ENCODE results near the gene DCANP1. TPM values are rescaled to one million over a fixed set of nuclear protein-coding genes. Genes with fewer than 3 reads are reported as not detected.

Gene DCANP1
- total and polyA plus RNA-seq, 2 experiments from 2014 or later: not detected

DNA sequence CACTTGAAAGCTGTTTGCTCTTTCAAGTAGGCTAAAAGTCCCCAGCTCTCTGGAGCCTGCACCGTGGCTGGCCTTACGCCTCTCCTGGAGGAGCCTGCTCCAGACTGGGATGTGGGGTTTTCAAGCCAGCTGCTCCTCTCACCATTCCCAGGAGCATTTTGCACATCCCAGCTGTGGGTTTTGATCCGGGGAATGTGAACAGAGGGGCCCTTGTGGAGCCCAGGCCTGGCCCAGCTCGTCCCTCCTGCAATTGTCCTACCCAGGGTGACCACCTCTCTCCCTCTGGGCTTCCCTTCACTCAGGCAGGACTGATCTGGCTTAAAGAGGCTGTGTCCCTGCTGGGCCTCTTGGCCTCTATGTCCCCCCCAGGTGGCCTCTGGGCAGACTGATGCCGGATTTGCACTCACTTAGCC is 37.5 kb upstream of the DCANP1 start:
- Histone ChIP-seq H4K20me1 (ENCODE audit: insufficient read depth, poor library complexity, severe bottlenecking) (no peaks in the 10 kb centered on the region), H3K27ac (no peak overlapping the region), H3K9me2 (replicated peaks; ENCODE audit: insufficient read depth) (no peaks in the 10 kb centered on the region), H3K27me3 (peaks cover 58% of the 10 kb centered on the region), H3K4me3 (no peak overlapping the region), H3K4me1 (ENCODE audit: insufficient read depth) (peaks cover 14% of the 10 kb centered on the region), H3K9me3 (ENCODE audit: low read depth) (no peaks in the 10 kb centered on the region), H3K4me2 (no peak overlapping the region), H3K79me2 (no peaks in the 10 kb centered on the region), H2AFZ (no peak overlapping the region), H3K36me3 (replicated peaks; ENCODE audit: insufficient read depth, low read depth) (no peaks in the 10 kb centered on the region)
- no peak for TF ChIP-seq EZH2 (IDR thresholded peaks at IDR 0.05; ENCODE audit: borderline replicate concordance)
- TF ChIP-seq, protein P1, sequence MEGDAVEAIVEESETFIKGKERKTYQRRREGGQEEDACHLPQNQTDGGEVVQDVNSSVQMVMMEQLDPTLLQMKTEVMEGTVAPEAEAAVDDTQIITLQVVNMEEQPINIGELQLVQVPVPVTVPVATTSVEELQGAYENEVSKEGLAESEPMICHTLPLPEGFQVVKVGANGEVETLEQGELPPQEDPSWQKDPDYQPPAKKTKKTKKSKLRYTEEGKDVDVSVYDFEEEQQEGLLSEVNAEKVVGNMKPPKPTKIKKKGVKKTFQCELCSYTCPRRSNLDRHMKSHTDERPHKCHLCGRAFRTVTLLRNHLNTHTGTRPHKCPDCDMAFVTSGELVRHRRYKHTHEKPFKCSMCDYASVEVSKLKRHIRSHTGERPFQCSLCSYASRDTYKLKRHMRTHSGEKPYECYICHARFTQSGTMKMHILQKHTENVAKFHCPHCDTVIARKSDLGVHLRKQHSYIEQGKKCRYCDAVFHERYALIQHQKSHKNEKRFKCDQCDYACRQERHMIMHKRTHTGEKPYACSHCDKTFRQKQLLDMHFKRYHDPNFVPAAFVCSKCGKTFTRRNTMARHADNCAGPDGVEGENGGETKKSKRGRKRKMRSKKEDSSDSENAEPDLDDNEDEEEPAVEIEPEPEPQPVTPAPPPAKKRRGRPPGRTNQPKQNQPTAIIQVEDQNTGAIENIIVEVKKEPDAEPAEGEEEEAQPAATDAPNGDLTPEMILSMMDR (IDR thresholded peaks at IDR 0.05; ENCODE audit: poor library complexity): no peak
- no peak for TF ChIP-seq EZH2phosphoT487 (IDR thresholded peaks at IDR 0.05; ENCODE audit: low read depth, severe bottlenecking, unreplicated experiment)
- 68% methylated on average over 5 of the region's 5 CpGs for WGBS (ENCODE audit: low lambda C conversion rate, missing lambda C conversion rate)
- no peak for DNase-seq (ENCODE audit: low spot score)

DNA sequence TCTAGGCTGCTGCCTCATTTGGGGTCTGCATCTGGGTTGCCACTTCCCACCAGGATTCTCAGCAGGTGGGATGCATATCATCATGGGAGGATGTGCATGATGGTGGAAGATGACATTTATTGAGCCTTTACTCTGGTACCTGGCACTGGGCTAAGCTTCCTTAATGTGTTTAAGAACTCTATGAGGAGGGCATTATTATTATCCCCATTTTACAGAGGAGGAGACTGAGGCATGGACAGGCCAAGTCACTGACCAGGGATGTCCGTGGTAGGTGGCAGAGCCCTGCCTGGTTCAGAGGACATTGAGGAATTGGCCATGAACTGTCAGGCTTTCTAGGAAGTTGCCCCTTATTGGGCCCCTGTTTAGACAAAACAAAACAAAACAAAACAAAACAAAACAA is 36.1 kb upstream of the DCANP1 start:
- H3K27me3 ChIP-seq: peaks cover 58% of the 10 kb centered on the region

DNA sequence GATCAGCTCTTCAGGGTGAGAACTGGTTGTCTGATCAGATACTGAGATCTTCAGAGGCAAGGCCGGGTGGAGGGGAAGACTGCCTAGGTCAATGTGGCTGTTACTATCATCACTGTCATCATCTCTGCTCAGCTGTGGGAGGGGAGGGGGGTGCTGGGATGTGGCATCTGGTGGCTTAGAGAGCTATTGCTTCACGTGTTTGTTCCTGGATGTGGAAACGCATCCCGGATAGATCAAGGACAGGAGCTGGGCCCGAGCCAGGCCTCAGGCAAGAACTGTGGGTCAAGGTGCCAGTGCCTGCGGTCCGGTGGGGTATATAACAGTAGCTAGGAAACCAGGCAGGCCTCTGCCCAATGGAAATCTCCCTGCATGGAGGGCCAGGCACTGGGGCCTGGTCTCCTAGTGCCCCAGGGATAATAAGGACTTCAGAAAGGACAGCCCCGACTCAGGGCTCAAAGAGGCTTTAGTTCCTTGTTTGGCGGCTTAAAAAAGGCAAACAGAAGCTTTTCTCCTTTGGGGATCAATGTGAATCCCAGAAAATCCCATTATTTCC is 35.3 kb upstream of the DCANP1 start:
- Histone ChIP-seq H2AFZ (no peak overlapping the region), H3K27me3 (peaks cover 58% of the 10 kb centered on the region), H3K4me3 (no peak overlapping the region), H3K27ac (no peak overlapping the region), H3K4me2 (no peak overlapping the region), H3K4me1 (ENCODE audit: insufficient read depth) (no peaks in the 10 kb centered on the region), H3K36me3 (replicated peaks; ENCODE audit: insufficient read depth, low read depth) (no peaks in the 10 kb centered on the region), H3K79me2 (no peaks in the 10 kb centered on the region), H3K9me2 (replicated peaks; ENCODE audit: insufficient read depth) (no peaks in the 10 kb centered on the region), H4K20me1 (ENCODE audit: insufficient read depth, poor library complexity, severe bottlenecking) (no peaks in the 10 kb centered on the region), H3K9me3 (ENCODE audit: low read depth) (no peaks in the 10 kb centered on the region)
- no peak for DNase-seq (ENCODE audit: low spot score)
- TF ChIP-seq, protein P1 (IDR thresholded peaks at IDR 0.05; ENCODE audit: poor library complexity): no peak
- TF ChIP-seq EZH2phosphoT487 (IDR thresholded peaks at IDR 0.05; ENCODE audit: low read depth, severe bottlenecking, unreplicated experiment): no peak
- WGBS (ENCODE audit: low lambda C conversion rate, missing lambda C conversion rate): 68% methylated on average over 9 of the region's 9 CpGs

More for the DNA sequence above, 36.1 kb upstream of the DCANP1 start:
- Histone ChIP-seq H3K36me3 (replicated peaks; ENCODE audit: insufficient read depth, low read depth) (no peaks in the 10 kb centered on the region), H3K4me1 (ENCODE audit: insufficient read depth) (peaks cover 2% of the 10 kb centered on the region), H3K79me2 (no peaks in the 10 kb centered on the region), H3K9me3 (ENCODE audit: low read depth) (no peaks in the 10 kb centered on the region), H3K4me3 (no peak overlapping the region), H3K4me2 (no peak overlapping the region), H3K27ac (no peak overlapping the region), H4K20me1 (ENCODE audit: insufficient read depth, poor library complexity, severe bottlenecking) (no peaks in the 10 kb centered on the region), H3K9me2 (replicated peaks; ENCODE audit: insufficient read depth) (no peaks in the 10 kb centered on the region), H2AFZ (no peak overlapping the region)
- 88% methylated on average over 1 of the region's 1 CpG for WGBS (ENCODE audit: low lambda C conversion rate, missing lambda C conversion rate)
- DNase-seq (ENCODE audit: low spot score): no peak
- TF ChIP-seq EZH2phosphoT487 (IDR thresholded peaks at IDR 0.05; ENCODE audit: low read depth, severe bottlenecking, unreplicated experiment) (no peak), EZH2 (IDR thresholded peaks at IDR 0.05; ENCODE audit: borderline replicate concordance) (no peak)
- TF ChIP-seq, protein P1 (IDR thresholded peaks at IDR 0.05; ENCODE audit: poor library complexity): no peak
